Transverse colon (tissue), 4 donors: Measurements from ENCODE around the gene TAS2R13.

ENCODE experiments used
- POLR2A ChIP-seq: fragments of 450-650 bp; IDR thresholded peaks from one replicate; pipeline ENCODE4 v1.6.1; 2016; ENCODE audit warnings: antibody characterized with exemption, mild to moderate bottlenecking, moderate library complexity
- POLR2AphosphoS5 ChIP-seq, 3 donors: sonication (generic); formaldehyde crosslinking; IDR thresholded peaks; one replicate each; pipeline ENCODE4 v1.6.1; 2016; ENCODE audit warnings: antibody characterized with exemption in 3 of 3
- TF ChIP-seq, protein P1 (sequence below), 5 experiments: fragments of 200-600 bp in 3 of 5; fragments of 450-650 bp in 2 of 5; sonication (generic) in 3 of 5; IDR thresholded peaks; 1 replicate in 2 of 5; 2 replicates in 3 of 5; pipeline ENCODE4 v1.5.1; 2016 to 2017; ENCODE audit warnings: antibody characterized with exemption in 5 of 5, inconsistent platforms in 3 of 5, mild to moderate bottlenecking in 2 of 5, moderate library complexity in 1 of 5

GRCh38 chr12:10891937-10892336 is 17.4 kb downstream of the TAS2R13 start:
- TF ChIP-seq, protein P1, sequence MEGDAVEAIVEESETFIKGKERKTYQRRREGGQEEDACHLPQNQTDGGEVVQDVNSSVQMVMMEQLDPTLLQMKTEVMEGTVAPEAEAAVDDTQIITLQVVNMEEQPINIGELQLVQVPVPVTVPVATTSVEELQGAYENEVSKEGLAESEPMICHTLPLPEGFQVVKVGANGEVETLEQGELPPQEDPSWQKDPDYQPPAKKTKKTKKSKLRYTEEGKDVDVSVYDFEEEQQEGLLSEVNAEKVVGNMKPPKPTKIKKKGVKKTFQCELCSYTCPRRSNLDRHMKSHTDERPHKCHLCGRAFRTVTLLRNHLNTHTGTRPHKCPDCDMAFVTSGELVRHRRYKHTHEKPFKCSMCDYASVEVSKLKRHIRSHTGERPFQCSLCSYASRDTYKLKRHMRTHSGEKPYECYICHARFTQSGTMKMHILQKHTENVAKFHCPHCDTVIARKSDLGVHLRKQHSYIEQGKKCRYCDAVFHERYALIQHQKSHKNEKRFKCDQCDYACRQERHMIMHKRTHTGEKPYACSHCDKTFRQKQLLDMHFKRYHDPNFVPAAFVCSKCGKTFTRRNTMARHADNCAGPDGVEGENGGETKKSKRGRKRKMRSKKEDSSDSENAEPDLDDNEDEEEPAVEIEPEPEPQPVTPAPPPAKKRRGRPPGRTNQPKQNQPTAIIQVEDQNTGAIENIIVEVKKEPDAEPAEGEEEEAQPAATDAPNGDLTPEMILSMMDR (IDR thresholded peaks at IDR 0.05): no peak
- no peak for TF ChIP-seq POLR2A
- no peak for TF ChIP-seq POLR2AphosphoS5 (IDR thresholded peaks at IDR 0.05)
